Measurements from ENCODE around the gene ELL. TPM values are rescaled to one million over a fixed set of nuclear protein-coding genes. Genes with fewer than 3 reads are reported as not detected.

The ELL gene
- polyA plus RNA-seq, 1 donor from 2014 or later: 7.2 TPM

DNA sequence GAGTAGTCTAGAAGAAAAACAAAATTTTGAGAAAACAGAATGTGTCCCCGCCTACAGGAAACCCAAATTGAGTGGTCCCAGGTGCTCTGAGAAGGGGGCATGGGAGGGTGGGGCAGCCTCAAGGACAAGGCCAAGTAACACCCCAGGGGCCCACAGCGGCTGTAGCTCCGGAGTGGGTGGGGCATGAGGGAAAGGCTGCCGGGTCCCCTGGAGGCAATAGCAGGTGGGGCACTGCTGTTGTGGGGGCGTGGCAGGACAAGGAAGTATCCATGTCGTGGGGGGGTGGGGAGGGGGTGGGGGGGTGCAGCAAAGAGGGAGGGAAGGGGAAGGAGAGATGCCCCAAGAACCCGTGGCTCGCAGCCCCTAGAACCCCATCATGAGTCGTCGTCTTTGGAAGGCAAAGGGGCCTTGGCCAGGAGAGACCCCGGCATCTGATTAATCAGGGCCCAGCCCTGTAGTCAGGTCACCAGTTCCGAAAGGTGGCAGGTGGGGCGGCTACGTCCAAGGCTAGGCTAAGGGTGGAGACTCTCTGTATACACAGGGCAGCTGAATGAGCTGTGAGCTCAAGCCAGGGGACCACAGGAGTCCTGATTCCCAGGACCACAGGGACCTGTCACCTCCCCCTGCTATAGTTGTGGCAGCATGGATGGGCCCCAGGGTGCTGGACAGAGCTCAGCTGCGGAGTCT, 76.5 kb downstream of the ELL start:
- H3K9me3 ChIP-seq (ENCODE audit: low read length): no peaks in the 10 kb centered on the region
- no peaks in the 10 kb centered on the region for H4K20me1 ChIP-seq (ENCODE audit: insufficient read depth)
- no peaks in the 10 kb centered on the region for H3F3A ChIP-seq (ENCODE audit: insufficient read depth, low read length, poor library complexity, severe bottlenecking)
- H3K4me3 ChIP-seq (ENCODE audit: low read length): no peak overlapping the region
- no peak overlapping the region for H3K27ac ChIP-seq (ENCODE audit: low read length)
- no peak overlapping the region for H3K9ac ChIP-seq (ENCODE audit: low read length)
- no peaks in the 10 kb centered on the region for H3K36me3 ChIP-seq (ENCODE audit: insufficient read depth, low read length)
- TF ChIP-seq POLR2AphosphoS5 (IDR thresholded peaks at IDR 0.05) (no peak), EP300 (conservative IDR thresholded peaks at IDR 0.05; ENCODE audit: poor library complexity, severe bottlenecking) (no peak), MXI1 (conservative IDR thresholded peaks at IDR 0.05; ENCODE audit: poor library complexity, severe bottlenecking) (no peak), RAD21 (conservative IDR thresholded peaks at IDR 0.05) (no peak), EZH2 (IDR thresholded peaks at IDR 0.05; ENCODE audit: borderline replicate concordance, insufficient read depth, low read length, poor library complexity, severe bottlenecking) (no peak), TAF1 (IDR thresholded peaks at IDR 0.05; ENCODE audit: low read depth) (no peak), SMC3 (conservative IDR thresholded peaks at IDR 0.05; ENCODE audit: poor library complexity) (no peak)
- TF ChIP-seq, protein P1, sequence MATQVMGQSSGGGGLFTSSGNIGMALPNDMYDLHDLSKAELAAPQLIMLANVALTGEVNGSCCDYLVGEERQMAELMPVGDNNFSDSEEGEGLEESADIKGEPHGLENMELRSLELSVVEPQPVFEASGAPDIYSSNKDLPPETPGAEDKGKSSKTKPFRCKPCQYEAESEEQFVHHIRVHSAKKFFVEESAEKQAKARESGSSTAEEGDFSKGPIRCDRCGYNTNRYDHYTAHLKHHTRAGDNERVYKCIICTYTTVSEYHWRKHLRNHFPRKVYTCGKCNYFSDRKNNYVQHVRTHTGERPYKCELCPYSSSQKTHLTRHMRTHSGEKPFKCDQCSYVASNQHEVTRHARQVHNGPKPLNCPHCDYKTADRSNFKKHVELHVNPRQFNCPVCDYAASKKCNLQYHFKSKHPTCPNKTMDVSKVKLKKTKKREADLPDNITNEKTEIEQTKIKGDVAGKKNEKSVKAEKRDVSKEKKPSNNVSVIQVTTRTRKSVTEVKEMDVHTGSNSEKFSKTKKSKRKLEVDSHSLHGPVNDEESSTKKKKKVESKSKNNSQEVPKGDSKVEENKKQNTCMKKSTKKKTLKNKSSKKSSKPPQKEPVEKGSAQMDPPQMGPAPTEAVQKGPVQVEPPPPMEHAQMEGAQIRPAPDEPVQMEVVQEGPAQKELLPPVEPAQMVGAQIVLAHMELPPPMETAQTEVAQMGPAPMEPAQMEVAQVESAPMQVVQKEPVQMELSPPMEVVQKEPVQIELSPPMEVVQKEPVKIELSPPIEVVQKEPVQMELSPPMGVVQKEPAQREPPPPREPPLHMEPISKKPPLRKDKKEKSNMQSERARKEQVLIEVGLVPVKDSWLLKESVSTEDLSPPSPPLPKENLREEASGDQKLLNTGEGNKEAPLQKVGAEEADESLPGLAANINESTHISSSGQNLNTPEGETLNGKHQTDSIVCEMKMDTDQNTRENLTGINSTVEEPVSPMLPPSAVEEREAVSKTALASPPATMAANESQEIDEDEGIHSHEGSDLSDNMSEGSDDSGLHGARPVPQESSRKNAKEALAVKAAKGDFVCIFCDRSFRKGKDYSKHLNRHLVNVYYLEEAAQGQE (IDR thresholded peaks at IDR 0.05; ENCODE audit: borderline replicate concordance): no peak
- TF ChIP-seq, protein P2, sequence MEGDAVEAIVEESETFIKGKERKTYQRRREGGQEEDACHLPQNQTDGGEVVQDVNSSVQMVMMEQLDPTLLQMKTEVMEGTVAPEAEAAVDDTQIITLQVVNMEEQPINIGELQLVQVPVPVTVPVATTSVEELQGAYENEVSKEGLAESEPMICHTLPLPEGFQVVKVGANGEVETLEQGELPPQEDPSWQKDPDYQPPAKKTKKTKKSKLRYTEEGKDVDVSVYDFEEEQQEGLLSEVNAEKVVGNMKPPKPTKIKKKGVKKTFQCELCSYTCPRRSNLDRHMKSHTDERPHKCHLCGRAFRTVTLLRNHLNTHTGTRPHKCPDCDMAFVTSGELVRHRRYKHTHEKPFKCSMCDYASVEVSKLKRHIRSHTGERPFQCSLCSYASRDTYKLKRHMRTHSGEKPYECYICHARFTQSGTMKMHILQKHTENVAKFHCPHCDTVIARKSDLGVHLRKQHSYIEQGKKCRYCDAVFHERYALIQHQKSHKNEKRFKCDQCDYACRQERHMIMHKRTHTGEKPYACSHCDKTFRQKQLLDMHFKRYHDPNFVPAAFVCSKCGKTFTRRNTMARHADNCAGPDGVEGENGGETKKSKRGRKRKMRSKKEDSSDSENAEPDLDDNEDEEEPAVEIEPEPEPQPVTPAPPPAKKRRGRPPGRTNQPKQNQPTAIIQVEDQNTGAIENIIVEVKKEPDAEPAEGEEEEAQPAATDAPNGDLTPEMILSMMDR (IDR thresholded peaks at IDR 0.05; ENCODE audit: poor library complexity, severe bottlenecking): no peak
- H2AFZ ChIP-seq (ENCODE audit: low read depth, low read length): no peak overlapping the region
- no peaks in the 10 kb centered on the region for H3K9me2 ChIP-seq (ENCODE audit: insufficient read depth, low read length)
- H3K4me2 ChIP-seq (ENCODE audit: low read length): no peak overlapping the region
- no peaks in the 10 kb centered on the region for H3K27me3 ChIP-seq (ENCODE audit: insufficient read depth, low read depth, low read length)
- no peaks in the 10 kb centered on the region for H3K79me2 ChIP-seq (replicated peaks; ENCODE audit: insufficient read depth, low read length)

DNA sequence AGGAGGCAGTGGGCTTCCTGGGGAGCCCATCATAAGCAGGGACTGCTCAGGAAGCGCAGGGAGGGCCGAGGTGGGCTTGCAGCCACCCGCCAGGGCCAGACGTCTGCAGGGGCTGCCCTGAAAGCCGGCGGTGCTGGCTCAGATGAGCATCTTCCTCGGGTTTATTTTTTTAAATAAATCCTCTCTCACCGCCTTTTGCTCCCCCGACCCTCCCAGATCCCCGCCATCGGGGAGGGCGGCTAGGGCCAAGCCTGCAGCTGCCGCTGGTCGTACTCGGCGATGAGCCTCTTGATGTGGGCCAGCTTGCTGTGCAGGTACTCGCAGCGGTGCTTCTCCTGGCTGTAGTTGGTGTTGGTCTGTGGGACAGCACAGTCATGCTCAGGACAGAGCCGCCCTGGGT, 77.4 kb downstream of the ELL start:
- H4K20me1 ChIP-seq (ENCODE audit: insufficient read depth): no peaks in the 10 kb centered on the region
- no peaks in the 10 kb centered on the region for H3K9me3 ChIP-seq (ENCODE audit: low read length)
- no peaks in the 10 kb centered on the region for H3K79me2 ChIP-seq (replicated peaks; ENCODE audit: insufficient read depth, low read length)
- no peak overlapping the region for H3K4me3 ChIP-seq (ENCODE audit: low read length)
- TF ChIP-seq TAF1 (IDR thresholded peaks at IDR 0.05; ENCODE audit: low read depth) (no peak), POLR2AphosphoS5 (IDR thresholded peaks at IDR 0.05) (no peak), SMC3 (conservative IDR thresholded peaks at IDR 0.05; ENCODE audit: poor library complexity) (no peak), MXI1 (conservative IDR thresholded peaks at IDR 0.05; ENCODE audit: poor library complexity, severe bottlenecking) (no peak), RAD21 (conservative IDR thresholded peaks at IDR 0.05) (no peak), EP300 (conservative IDR thresholded peaks at IDR 0.05; ENCODE audit: poor library complexity, severe bottlenecking) (no peak), EZH2 (IDR thresholded peaks at IDR 0.05; ENCODE audit: borderline replicate concordance, insufficient read depth, low read length, poor library complexity, severe bottlenecking) (no peak)
- TF ChIP-seq, protein P2 (IDR thresholded peaks at IDR 0.05; ENCODE audit: poor library complexity, severe bottlenecking): no peak
- TF ChIP-seq, protein P1 (IDR thresholded peaks at IDR 0.05; ENCODE audit: borderline replicate concordance): no peak
- H3K36me3 ChIP-seq (ENCODE audit: insufficient read depth, low read length): no peaks in the 10 kb centered on the region
- H3F3A ChIP-seq (ENCODE audit: insufficient read depth, low read length, poor library complexity, severe bottlenecking): no peaks in the 10 kb centered on the region
- no peak overlapping the region for H2AFZ ChIP-seq (ENCODE audit: low read depth, low read length)
- no peak overlapping the region for H3K4me2 ChIP-seq (ENCODE audit: low read length)
- no peak overlapping the region for H3K27ac ChIP-seq (ENCODE audit: low read length)
- no peak overlapping the region for H3K9ac ChIP-seq (ENCODE audit: low read length)
- H3K9me2 ChIP-seq (ENCODE audit: insufficient read depth, low read length): no peaks in the 10 kb centered on the region
- no peaks in the 10 kb centered on the region for H3K27me3 ChIP-seq (ENCODE audit: insufficient read depth, low read depth, low read length)
